COLO668 (cell line): Measurements from ENCODE around the gene OR4B1.
A peak's percentile ranks its signal among the peaks of the same experiment; 100 is the strongest.
"Not testable (repeated sequence)": the region's sequence is repeated elsewhere in the genome, so short reads cannot be mapped to it uniquely, and the experiment has no call there.

Experiments
- DNase-seq: peaks from one replicate; lab custom pipeline; 2025; ENCODE audit not compliant: unreplicated experiment; lab: John Stamatoyannopoulos, UW

The OR4B1 gene

GRCh38 chr11:48216510-48216909 is at the start of gene OR4B1:
TSS of gene OR4B1 (plus strand) at chr11:48216810. CDS start at chr11:48216810, 0 bp downstream.
- DNase-seq, result no peak

DNA sequence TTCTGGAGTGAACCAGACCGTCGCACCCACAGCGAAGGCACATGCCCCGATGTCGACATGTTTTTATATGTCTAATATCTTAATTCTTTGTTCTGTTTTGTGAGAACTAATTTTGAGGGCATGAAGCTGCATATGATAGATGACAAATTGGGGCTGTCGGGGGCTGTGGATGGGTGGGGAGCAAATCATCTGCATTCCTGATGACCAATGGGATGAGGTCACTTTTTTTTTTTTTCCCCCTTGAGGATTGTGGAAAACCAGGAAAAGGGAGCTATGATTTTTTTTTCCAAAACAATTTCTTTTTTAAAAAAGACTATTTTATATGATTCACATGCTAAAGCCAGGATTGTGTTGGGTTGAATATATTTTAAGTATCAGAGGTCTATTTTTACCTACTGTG is 49.2 kb upstream of the OR4B1 start:
- DNase-seq, result no peak

DNA sequence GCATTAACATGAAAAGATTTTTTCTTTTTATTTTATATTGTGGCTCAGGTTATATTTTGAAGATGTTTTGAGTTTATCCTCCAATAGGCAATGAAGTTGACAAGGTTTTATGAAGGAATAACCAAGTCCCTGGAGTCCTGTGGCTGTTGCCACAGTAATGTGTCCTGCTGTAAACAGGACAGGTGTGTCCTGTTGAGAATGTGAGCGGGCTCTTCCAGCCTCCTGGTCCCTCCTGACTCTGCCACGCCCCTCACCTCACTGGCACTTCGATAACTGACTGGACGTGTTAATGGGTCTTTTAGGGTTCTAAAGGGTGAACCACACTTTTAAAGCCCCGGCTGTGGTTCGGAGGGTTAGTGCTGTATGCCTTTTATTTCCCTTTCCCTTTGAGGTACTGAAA is 47.8 kb upstream of the OR4B1 start:
- no peak for DNase-seq

DNA sequence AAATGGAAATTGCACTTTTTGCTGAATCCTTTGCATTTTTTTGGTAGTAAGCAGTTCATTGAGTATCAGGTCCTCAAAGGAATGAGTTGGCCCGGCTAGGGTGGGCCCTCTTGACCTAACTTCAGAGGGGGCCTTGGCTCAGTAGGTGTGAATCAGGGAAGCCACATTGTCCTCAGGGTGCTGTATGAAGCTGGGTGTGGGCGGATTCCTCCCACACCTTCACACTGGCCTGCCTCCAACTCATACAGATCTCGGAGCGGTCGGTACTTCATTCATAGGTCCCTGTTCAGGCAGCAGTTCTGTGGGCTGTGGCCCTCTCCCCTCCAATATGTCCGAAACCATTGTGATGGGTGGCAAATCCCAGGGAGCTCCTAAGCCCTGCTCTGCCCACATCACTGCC is 47.4 kb upstream of the OR4B1 start:
- no peak for DNase-seq

DNA sequence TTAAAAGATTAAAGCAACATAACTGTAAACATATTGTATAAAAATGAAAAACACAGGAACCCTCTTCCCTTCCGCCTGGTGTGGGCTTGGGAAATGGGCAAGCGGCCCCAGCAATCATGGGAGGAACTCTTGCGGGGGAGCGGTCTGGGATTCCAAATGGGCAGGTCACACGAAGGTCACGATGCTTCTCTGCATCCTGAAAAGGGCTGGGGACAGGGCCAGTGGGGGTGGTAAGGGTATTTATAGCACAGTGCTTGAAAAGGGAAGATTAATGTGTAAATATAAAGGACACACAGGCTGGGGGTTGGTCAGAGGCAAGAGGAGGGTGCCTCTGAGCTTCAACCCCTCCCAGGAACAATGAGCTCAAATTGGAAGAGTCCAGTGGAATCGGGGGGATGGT is 46.9 kb upstream of the OR4B1 start:
- DNase-seq, result no peak

DNA sequence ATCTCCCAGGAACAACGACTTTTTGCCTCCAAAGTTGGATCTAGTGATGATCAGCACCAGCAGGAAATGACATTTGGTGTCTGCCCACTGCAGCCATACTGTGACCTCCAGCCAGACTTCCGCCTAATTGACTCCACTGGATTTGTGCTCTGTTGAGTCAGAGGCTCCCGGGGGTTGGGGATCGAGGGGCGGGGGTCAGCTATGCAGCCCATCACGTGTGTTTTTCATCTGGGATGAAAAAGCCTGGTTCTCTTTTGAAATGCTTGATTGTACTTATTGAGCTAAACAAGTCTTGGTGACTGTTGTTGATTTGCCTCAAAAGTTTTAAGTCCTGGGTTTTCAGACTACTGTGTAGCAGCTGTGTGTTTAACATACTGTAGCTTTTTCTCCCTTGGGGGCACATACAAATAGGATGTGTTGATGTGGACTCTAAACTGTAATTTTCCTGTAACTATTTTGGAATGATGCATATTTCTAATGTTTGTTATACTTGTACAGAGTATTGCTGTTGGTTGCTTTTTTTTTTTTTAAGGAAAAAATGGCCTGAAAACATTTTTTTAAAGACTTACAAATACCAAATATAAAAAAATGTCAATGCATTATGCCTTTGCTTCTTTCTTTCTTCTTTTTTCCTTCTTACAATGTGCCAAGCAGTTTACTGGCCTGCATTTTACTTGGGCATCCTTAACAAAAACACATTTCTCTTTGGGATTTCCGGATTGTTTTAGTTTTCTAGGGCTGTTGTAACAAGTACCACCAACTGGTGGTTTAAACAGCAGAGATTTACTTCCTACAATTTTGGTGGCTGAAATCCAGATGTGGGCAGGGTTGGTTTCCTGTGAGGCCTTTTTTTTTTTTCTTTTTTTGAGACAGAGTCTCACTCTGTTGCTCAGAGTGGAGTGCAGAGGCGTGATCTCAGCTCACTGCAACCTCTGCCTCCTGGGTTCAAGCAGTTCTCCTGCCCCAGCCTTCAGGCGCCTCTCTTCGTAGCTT is 46.1 kb upstream of the OR4B1 start:
- DNase-seq, result no peak

DNA sequence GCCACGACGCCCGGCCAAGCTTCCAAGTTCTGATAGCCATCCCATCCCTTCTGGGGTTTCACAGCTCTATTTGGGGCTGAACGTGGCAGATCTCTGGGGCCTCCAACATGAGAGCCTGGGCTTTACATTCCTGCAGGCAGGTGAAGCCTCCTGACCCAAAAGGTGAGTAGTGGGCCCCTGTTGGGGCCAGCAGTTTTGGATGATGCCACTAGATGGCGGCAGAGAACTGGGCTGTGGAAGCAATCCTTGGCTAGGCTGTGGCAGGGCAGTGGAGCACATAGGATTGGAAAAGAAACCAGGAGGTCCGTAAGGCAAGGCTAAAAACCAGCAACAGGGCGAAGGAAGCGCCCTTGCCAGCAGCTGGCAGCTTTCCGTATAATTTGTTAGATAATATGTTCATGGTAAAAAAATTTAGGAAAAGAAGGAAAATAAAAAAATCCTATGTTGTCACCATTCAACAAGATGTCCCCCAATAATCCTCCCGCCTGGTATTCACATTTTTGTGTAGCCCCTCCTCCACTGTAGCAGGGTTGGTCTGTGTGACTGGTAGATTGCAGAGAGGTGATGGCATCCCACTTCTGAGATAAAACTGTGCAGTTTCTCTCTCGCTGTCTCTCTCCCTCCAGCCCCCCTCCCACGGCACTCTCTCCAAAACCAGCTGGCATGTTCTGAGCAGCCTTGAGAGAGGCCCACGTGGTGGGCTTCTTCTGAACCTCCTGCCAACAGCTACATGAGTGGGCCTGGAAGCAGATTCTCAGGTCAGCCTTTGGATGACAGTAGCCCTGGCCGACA is 43.6 kb upstream of the OR4B1 start:
- peak; percentile 66 for DNase-seq

DNA sequence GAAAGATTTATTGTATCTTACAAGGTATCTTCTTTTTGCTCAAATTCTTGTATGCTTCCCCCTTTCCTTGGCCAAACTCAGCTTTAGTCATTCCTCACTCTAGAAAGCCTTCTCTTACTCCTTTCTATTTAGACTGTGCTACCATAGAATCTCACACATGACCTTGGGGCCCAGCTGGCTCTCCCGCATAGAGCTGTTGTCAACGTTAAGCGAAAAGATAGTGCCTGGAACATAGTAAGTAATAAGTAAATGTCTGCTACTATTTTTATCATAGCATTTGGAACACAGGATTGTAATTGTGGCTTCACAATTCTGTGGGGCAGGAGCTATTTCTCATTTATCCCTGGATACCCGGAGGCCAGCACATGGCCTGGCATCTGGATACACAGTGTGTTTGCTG is 38.9 kb upstream of the OR4B1 start:
- DNase-seq, result no peak

GRCh38 chr11:48180627-48181026 is 36.0 kb upstream of the OR4B1 start:
- no peak for DNase-seq

GRCh38 chr11:48182860-48183526 is 33.6 kb upstream of the OR4B1 start:
- no peak for DNase-seq

DNA sequence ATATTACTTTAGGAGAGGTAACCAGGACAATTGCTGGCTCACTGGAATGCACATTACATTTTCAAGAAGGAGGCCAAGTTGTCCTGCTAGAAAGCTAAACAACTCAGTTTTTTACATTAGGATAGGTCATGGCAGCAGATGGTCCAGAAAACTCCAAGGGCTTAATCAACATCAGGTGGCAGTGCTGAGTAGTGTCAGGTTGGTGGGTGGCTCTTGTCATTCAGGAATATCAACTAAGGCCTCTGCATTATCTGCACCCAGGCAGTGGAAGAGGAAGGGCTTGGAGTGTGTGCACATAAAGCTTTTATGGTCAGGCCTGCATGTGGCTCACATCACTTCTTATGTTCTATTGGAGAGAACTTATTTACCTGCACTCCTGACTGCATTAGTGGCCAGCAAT is 32.2 kb upstream of the OR4B1 start:
- no peak for DNase-seq

DNA sequence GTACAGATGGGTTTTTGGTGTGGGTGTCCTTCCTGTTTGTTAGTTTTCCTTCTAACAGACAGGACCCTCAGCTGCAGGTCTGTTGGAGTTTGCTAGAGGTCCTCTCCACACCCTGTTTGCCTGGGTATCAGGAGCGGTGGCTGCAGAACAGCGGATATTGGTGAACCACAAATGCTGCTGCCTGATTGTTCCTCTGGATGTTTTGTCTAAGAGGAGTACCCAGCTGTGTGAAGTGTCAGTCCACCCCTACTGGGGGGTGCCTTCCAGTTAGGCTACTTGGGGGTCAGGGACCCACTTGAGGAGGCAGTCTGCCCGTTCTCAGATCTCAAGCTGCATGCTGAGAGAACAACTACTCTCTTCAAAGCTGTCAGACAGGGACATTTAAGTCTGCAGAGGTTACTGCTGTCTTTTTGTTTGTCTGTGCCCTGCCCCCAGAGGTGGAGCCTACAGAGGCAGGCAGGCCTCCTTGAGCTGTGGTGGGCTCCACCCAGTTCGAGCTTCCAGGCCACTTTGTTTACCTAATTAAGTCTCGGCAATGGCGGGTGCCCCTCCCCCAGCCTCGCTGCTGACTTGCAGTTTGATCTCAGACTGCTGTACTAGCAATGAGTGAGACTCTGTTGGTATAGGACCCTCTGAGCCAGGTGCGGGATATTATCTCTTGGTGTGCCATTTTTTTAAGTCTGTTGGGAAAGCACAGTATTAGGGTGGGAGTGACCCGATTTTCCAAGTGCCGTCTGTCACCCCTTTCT is 25.5 kb upstream of the OR4B1 start:
- not testable (repeated sequence) for DNase-seq

DNA sequence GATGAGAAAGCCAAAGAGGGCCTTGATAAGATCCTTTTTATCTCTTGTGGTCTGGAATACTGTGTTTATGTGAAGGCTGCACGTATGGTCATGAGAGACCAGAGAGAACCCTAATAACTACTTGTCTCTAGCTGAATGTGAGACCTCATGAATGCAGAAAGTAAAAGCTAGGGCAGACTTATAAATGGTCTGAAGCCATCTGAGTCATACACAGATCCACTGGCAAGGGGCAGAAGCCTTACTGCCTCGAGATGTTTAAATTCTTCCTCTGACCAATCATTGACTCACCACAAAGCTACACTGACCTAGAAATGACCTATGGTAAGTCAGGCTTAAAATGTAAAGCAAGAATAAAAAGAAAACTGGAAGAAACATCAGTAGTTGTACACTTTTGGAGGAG is 22.7 kb upstream of the OR4B1 start:
- no peak for DNase-seq

DNA sequence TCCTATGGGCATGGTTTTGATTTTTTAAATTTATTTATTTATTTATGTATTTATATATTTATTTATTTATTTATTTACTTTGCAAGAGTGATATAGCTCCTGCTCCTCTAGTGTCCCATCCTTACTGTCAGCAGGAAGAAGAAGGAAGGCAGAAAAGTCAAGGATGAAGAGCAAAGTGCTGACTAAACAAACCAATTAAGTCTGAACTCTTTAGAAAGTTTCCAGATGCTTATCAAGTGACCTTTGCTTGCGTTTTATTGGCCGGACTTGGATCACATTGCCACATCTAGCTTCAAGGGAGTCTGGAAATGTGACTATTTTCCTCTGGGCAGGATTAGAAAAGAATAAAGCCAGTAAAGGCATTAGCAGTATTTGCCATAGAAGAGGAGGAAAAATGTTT is 8.7 kb upstream of the OR4B1 start:
- no peak for DNase-seq

- no peak for DNase-seq
Observed at GRCh38 chr11:48210052-48210451, 6.6 kb upstream of the OR4B1 start.

DNA sequence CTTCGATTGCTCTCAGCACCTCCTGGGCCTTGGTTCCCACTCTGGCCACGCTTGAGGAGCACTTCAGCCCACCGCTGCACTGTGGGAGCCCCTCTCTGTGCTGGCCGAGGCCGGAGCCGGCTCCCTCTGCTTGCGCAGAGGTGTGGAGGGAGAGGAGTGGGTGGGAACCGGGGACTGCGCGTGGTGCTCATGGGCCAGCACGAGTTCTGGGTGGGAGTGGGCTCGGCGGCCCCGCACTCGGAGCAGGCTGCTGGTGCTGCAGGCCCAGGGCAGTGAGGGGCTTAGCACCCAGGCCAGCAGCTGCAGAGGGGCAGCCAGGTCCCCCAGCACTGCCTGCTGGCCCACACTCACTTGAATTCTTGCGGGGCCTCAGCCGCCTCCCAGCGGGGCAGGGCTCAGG is 12.2 kb downstream of the OR4B1 start:
- no peak for DNase-seq

DNA sequence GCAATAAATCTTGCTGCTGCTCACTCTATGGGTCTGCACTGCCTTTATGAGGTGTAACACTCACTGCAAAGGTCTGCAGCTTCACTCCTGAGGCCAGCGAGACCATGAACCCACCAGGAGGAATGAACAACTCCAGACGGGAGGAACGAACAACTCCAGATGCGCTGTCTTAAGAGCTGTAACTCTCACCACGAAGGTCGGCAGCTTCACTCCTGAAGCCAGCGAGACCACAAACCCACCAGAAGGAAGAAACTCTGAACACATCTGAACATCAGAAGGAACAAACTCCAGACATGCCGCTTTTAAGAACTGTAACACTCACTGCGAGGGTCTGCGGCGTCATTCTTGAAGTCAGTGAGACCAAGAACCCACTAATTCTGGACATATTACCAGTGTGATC is 13.4 kb downstream of the OR4B1 start:
- not testable (repeated sequence) for DNase-seq

DNA sequence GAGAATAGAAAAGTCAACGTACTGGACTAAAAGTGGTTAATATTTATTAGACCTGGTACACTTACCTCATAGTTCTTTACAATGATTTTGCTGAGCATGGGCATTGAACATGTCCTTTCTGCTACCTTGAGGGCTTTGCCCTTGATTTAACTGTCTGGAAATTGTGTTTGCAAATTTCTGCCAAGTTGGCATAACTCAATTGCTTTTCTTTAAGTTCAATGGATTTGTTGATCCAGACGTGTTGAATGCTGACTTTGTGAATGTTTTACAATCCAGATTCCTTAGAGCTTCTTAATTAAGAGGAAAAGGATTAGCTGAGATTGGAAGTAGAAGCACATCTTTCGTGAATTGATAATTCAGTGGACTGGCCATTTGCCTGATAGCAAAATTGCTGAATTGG is 21.1 kb downstream of the OR4B1 start:
- no peak for DNase-seq

GRCh38 chr11:48242501-48242900 is 25.9 kb downstream of the OR4B1 start:
- no peak for DNase-seq

GRCh38 chr11:48244804-48245203 is 28.2 kb downstream of the OR4B1 start, which contains the start of gene OR4X2:
TSS of gene OR4X2 (plus strand) at chr11:48245104. CDS start at chr11:48245104, 0 bp downstream.
- no peak for DNase-seq

GRCh38 chr11:48248902-48249301 is 32.3 kb downstream of the OR4B1 start:
- no peak for DNase-seq
